Trophoblast cell (in vitro differentiated cells and primary cell): ENCODE results near the gene FYN.

Experiments used
- DNase-seq, 2 donors: peaks; one replicate each; pipeline ENCODE4 v3.0.0-alpha.2; 2016
- H2AFZ ChIP-seq: 2 replicates; pipeline ENCODE4 v1.6.1; 2013; ENCODE audit warnings: low read length, moderate library complexity, mild to moderate bottlenecking; ENCODE audit not compliant: insufficient read depth, poor library complexity
- H2AK5ac ChIP-seq: 2 replicates; pipeline ENCODE4 v1.6.1; 2013; ENCODE audit warnings: mild to moderate bottlenecking, low read length
- H2BK120ac ChIP-seq: 2 replicates; pipeline ENCODE4 v1.6.1; 2013; ENCODE audit warnings: low read length, mild to moderate bottlenecking, moderate library complexity; ENCODE audit not compliant: insufficient read depth, poor library complexity
- H2BK12ac ChIP-seq: 2 replicates; pipeline ENCODE4 v1.6.1; 2013; ENCODE audit warnings: mild to moderate bottlenecking, low read length, moderate library complexity
- H2BK5ac ChIP-seq: 2 replicates; pipeline ENCODE4 v1.6.1; 2013; ENCODE audit warnings: low read length, low read depth, moderate library complexity, mild to moderate bottlenecking; ENCODE audit not compliant: poor library complexity
- H3K14ac ChIP-seq: 2 replicates; pipeline ENCODE4 v1.6.1; 2013; ENCODE audit warnings: mild to moderate bottlenecking, low read length
- H3K18ac ChIP-seq: 2 replicates; pipeline ENCODE4 v1.6.1; 2013; ENCODE audit warnings: mild to moderate bottlenecking, low read length
- H3K23ac ChIP-seq: 2 replicates; pipeline ENCODE4 v1.6.1; 2013; ENCODE audit warnings: low read length
- H3K27ac ChIP-seq: 2 replicates; pipeline ENCODE4 v1.5.1; 2013; ENCODE audit warnings: low read depth, mild to moderate bottlenecking, inconsistent platforms, low read length, moderate library complexity
- H3K27me3 ChIP-seq: 2 replicates; pipeline ENCODE4 v1.6.1; 2013; ENCODE audit warnings: inconsistent platforms, mild to moderate bottlenecking, low read length, moderate library complexity; ENCODE audit not compliant: insufficient read depth
- H3K36me3 ChIP-seq, 2 experiments: 1 replicate in 1 of 2; 2 replicates in 1 of 2; pipeline ENCODE4 v1.6.1; 2013; ENCODE audit warnings: low read length in 2 of 2, mild to moderate bottlenecking in 2 of 2, moderate library complexity in 1 of 2; ENCODE audit not compliant: insufficient read depth in 2 of 2, control insufficient read depth in 1 of 2
- H3K4ac ChIP-seq: 2 replicates; pipeline ENCODE4 v1.6.1; 2013; ENCODE audit warnings: low read depth, mild to moderate bottlenecking, low read length, moderate library complexity
- H3K4me1 ChIP-seq, 2 experiments: 1 replicate in 1 of 2; 2 replicates in 1 of 2; pipeline ENCODE4 v1.6.1; 2013; ENCODE audit warnings: low read length in 2 of 2, mild to moderate bottlenecking in 2 of 2, moderate library complexity in 1 of 2; ENCODE audit not compliant: insufficient read depth in 2 of 2, control insufficient read depth in 1 of 2
- H3K4me2 ChIP-seq: 2 replicates; pipeline ENCODE4 v1.6.1; 2013; ENCODE audit warnings: inconsistent platforms, mild to moderate bottlenecking, low read length, moderate library complexity
- H3K4me3 ChIP-seq: 2 replicates; pipeline ENCODE4 v1.5.1; 2013; ENCODE audit warnings: mild to moderate bottlenecking, low read depth, low read length, inconsistent platforms
- H3K79me1 ChIP-seq: one replicate; pipeline ENCODE4 v1.6.1; 2013; ENCODE audit warnings: low read length
- H3K79me2 ChIP-seq: 2 replicates; pipeline ENCODE4 v1.6.1; 2013; ENCODE audit warnings: low read length, mild to moderate bottlenecking; ENCODE audit not compliant: control insufficient read depth, insufficient read depth, poor library complexity
- H3K9ac ChIP-seq: 2 replicates; pipeline ENCODE4 v1.6.1; 2013; ENCODE audit warnings: mild to moderate bottlenecking, low read length
- H3K9me3 ChIP-seq: 2 replicates; pipeline ENCODE4 v1.6.1; 2013; ENCODE audit warnings: low read depth, mild to moderate bottlenecking, control low read depth, inconsistent platforms, low read length; ENCODE audit not compliant: insufficient read depth
- H4K12ac ChIP-seq: 2 replicates; pipeline ENCODE4 v1.6.1; 2013; ENCODE audit warnings: low read depth, mild to moderate bottlenecking, low read length, moderate library complexity
- H4K8ac ChIP-seq: 2 replicates; pipeline ENCODE4 v1.6.1; 2013; ENCODE audit warnings: low read depth, mild to moderate bottlenecking, low read length, moderate library complexity
- H4K91ac ChIP-seq: one replicate; pipeline ENCODE4 v1.6.1; 2013; ENCODE audit warnings: low read depth, mild to moderate bottlenecking, low read length, moderate library complexity
- WGBS: extraction: QIAGEN DNeasy Blood & Tissue Kit; methylation state at CpG from one replicate; pipeline ENCODE4 v1.1.7; 2013; ENCODE audit warnings: missing lambda C conversion rate; ENCODE audit not compliant: insufficient read length, insufficient coverage; ENCODE audit errors: extremely low coverage; 5-methylcytosine and 5-hydroxymethylcytosine counted together

Gene FYN

GRCh38 chr6:111840803-111841202, 32.4 kb downstream of the FYN start:
- no peak overlapping the region for H2AK5ac ChIP-seq
- H2AFZ ChIP-seq, result no peak overlapping the region
- DNase-seq, result no peak
- H3K4me3 ChIP-seq, result no peak overlapping the region
- H2BK5ac ChIP-seq, result no peak overlapping the region
- no peaks in the 10 kb centered on the region for H3K9me3 ChIP-seq
- no CpG with 5 or more reads among the region's 5 CpGs for WGBS
- peaks cover 0 to 2% of the 10 kb centered on the region in 2 experiments for H3K36me3 ChIP-seq
- H3K23ac ChIP-seq, result no peak overlapping the region
- H3K4me1 ChIP-seq, result peaks cover 20 to 25% of the 10 kb centered on the region in 2 experiments
- peaks cover 12% of the 10 kb centered on the region for H3K79me1 ChIP-seq
- no peak overlapping the region for H3K9ac ChIP-seq
- H2BK12ac ChIP-seq, result peak overlapping the region; percentile 41
- H3K4ac ChIP-seq, result no peak overlapping the region
- no peak overlapping the region for H4K8ac ChIP-seq
- no peak overlapping the region for H3K4me2 ChIP-seq
- no peak overlapping the region for H3K18ac ChIP-seq
- peaks cover 5% of the 10 kb centered on the region for H3K79me2 ChIP-seq
- no peak overlapping the region for H4K91ac ChIP-seq
- no peak overlapping the region for H2BK120ac ChIP-seq
- H3K14ac ChIP-seq, result no peak overlapping the region
- no peaks in the 10 kb centered on the region for H3K27me3 ChIP-seq
- H3K27ac ChIP-seq, result no peak overlapping the region
- no peak overlapping the region for H4K12ac ChIP-seq

DNA sequence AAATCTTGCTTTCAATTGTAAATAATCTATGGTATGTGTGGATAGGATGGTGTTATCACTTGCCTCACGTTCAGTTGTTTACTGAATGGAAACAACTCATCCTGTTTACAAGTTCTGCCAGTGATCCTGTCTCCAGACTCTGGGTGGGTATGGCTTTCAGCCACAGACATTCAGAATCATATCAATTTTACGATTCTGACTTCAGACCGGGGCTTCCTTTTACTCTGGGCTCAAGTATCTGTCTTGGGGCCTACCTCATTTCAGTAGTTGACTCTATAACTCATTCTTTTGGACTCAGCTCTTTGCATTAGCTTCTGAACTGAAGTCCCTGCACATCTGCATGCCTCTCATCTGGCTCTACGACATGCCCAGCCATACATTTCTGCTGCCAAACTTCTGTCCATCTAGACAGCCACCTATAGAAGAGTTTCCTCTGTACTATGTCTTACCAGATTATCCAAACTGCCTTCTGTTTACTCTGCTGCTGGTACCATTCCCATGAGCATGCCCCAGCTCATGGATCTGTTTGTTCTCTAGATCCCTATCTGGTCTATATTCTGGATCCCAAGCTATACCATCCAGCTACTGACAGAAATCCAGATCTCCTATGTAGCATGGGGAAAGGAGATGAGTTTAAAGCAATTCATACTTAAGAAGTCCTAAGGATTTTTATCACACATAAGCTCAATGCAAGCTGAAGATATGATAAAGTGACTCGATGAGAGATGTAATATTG, 34.3 kb downstream of the FYN start:
- H3K79me2 ChIP-seq, result peaks cover 2% of the 10 kb centered on the region

DNA sequence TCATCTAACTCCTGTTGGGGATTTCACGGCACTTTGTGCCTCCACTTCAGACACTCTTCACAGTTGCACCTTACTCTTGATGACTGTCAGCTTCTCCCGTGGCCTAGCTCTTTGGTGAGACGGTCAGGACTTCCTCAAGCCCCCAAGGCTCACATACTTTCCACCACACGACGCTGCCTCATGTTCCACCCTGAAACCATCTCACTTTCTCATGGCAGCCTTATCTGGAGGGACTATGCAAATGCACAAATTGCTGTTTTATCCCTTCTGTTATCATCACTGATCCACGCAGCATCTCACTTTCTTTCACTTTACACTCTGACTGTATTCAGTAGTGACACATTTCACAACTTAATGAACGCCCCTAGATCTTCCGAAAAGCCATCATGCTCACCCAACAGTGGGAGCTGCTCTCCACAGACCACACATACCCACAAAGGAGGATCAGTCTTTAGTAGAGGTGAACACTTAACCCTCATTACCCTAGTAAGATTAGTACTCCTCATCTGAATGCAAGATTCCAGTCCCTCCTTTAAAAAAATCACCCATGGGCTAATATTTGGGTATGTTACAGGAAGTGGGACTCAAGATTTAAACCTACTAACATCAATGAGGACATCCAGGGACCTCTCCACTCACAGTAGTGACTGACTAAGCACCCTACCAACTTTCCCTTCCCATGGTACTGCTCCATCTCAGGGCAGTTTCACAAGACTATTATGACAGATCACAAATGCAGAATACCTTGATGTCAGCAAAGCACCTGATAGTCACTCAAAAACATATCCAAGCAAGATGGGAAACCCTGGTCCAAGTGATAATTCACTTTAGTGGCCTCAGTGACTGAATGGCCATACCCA, 35.4 kb downstream of the FYN start:
- Histone ChIP-seq H4K12ac (no peak overlapping the region), H3K18ac (no peak overlapping the region), H3K27ac (no peak overlapping the region), H3K4ac (no peak overlapping the region), H3K36me3 (peaks cover 0 to 2% of the 10 kb centered on the region in 2 experiments), H3K9ac (no peak overlapping the region), H2BK12ac (no peak overlapping the region), H3K27me3 (no peaks in the 10 kb centered on the region), H3K4me3 (no peak overlapping the region), H4K8ac (no peak overlapping the region), H2AK5ac (no peak overlapping the region), H3K79me1 (peaks cover 6% of the 10 kb centered on the region), H3K14ac (no peak overlapping the region), H3K23ac (no peak overlapping the region), H2AFZ (no peak overlapping the region), H3K9me3 (no peaks in the 10 kb centered on the region), H4K91ac (no peak overlapping the region), H3K4me2 (no peak overlapping the region), H2BK5ac (no peak overlapping the region), H2BK120ac (no peak overlapping the region), H3K4me1 (peaks cover 6 to 10% of the 10 kb centered on the region in 2 experiments), H3K79me2 (peaks cover 2% of the 10 kb centered on the region)
- DNase-seq, result no peak
- WGBS, result no CpG with 5 or more reads among the region's 8 CpGs

More for the DNA sequence above, 34.3 kb downstream of the FYN start:
- Histone ChIP-seq H2BK120ac (no peak overlapping the region), H3K4me3 (no peak overlapping the region), H4K91ac (no peak overlapping the region), H3K79me1 (peaks cover 6% of the 10 kb centered on the region), H3K27ac (no peak overlapping the region), H2AFZ (no peak overlapping the region), H3K23ac (no peak overlapping the region), H3K36me3 (peaks cover 0 to 2% of the 10 kb centered on the region in 2 experiments), H2AK5ac (no peak overlapping the region), H3K18ac (no peak overlapping the region), H4K8ac (no peak overlapping the region), H4K12ac (no peak overlapping the region), H2BK12ac (no peak overlapping the region), H3K4me1 (peaks cover 9 to 13% of the 10 kb centered on the region in 2 experiments), H3K4ac (no peak overlapping the region), H3K9ac (no peak overlapping the region), H2BK5ac (no peak overlapping the region), H3K9me3 (no peaks in the 10 kb centered on the region), H3K27me3 (no peaks in the 10 kb centered on the region), H3K4me2 (no peak overlapping the region), H3K14ac (no peak overlapping the region)
- no CpG with 5 or more reads among the region's 5 CpGs for WGBS
- DNase-seq, result peak in 1 of 2 donors; percentile 6

GRCh38 chr6:111837007-111837406, 36.2 kb downstream of the FYN start:
- WGBS, result no CpG with 5 or more reads among the region's 6 CpGs
- Histone ChIP-seq H3K4me3 (no peak overlapping the region), H3K9me3 (no peaks in the 10 kb centered on the region), H3K14ac (no peak overlapping the region), H3K27ac (no peak overlapping the region), H2BK120ac (no peak overlapping the region), H3K18ac (no peak overlapping the region), H4K8ac (no peak overlapping the region), H4K12ac (no peak overlapping the region), H3K79me2 (no peaks in the 10 kb centered on the region), H3K4ac (no peak overlapping the region), H3K27me3 (no peaks in the 10 kb centered on the region), H3K9ac (no peak overlapping the region), H2AK5ac (no peak overlapping the region), H3K4me2 (no peak overlapping the region), H2AFZ (no peak overlapping the region), H2BK5ac (no peak overlapping the region), H2BK12ac (no peak overlapping the region), H3K23ac (no peak overlapping the region), H3K36me3 (no peaks in the 10 kb centered on the region), H4K91ac (no peak overlapping the region), H3K79me1 (peaks cover 2% of the 10 kb centered on the region), H3K4me1 (peaks cover 2 to 6% of the 10 kb centered on the region in 2 experiments)
- DNase-seq, result no peak
